H1 (cell line): ENCODE data around the gene RNF166. TPM values are rescaled to one million over a fixed set of nuclear protein-coding genes. Genes with fewer than 3 reads are reported as not detected.

Source experiments
- CTCF ChIA-PET: fragments of 300-600 bp; sonication (Branson Sonifier 250); formaldehyde crosslinking; loops from one replicate; lab custom pipeline; 2021; ENCODE audit not compliant: partially characterized antibody; lab: Charles Lee
- POLR2A ChIA-PET: fragments of 300-600 bp; sonication (Branson Sonifier 250); formaldehyde crosslinking; loops from one replicate; lab custom pipeline; 2021; ENCODE audit warnings: inconsistent platforms; ENCODE audit not compliant: partially characterized antibody; lab: Charles Lee
- DNase-seq, 2 experiments: peaks; one replicate each; pipeline versions ENCODE4 v3.0.0 to v3.0.0-alpha.2; 2010 to 2022; ENCODE audit warnings: low spot score in 2 of 2, low read depth in 1 of 2, mixed read lengths in 1 of 2
- FAIRE-seq: peaks from 2 replicates; lab custom pipeline; 2011; peaks lifted over from hg19 to GRCh38; lab: Jason Lieb, UNC
- H2AFZ ChIP-seq: 2 replicates; pipeline ENCODE4 v1.8.1; 2012; ENCODE audit warnings: low read length, inconsistent platforms
- H2AK5ac ChIP-seq: 2 replicates; pipeline ENCODE4 v1.6.1; 2013; ENCODE audit warnings: low read depth, low read length
- H2BK120ac ChIP-seq: replicated peaks from 2 replicates; pipeline ENCODE3; 2013; ENCODE audit warnings: low read depth, low read length, inconsistent platforms
- H2BK12ac ChIP-seq: 2 replicates; pipeline ENCODE4 v1.6.1; 2013; ENCODE audit warnings: low read depth, low read length
- H2BK15ac ChIP-seq: 2 replicates; pipeline ENCODE4 v1.6.1; 2013; ENCODE audit warnings: low read length
- H2BK20ac ChIP-seq: 2 replicates; pipeline ENCODE4 v1.6.1; 2013; ENCODE audit warnings: low read length
- H2BK5ac ChIP-seq: 2 replicates; pipeline ENCODE4 v1.6.1; 2013; ENCODE audit warnings: low read depth, low read length
- H3K14ac ChIP-seq: 2 replicates; pipeline ENCODE4 v1.6.1; 2013; ENCODE audit warnings: inconsistent platforms; ENCODE audit not compliant: insufficient read length
- H3K18ac ChIP-seq: 2 replicates; pipeline ENCODE4 v1.6.1; 2013; ENCODE audit warnings: low read length; ENCODE audit errors: extremely low read depth
- H3K23ac ChIP-seq: 2 replicates; pipeline ENCODE4 v1.6.1; 2013; ENCODE audit warnings: inconsistent platforms; ENCODE audit not compliant: insufficient read length
- H3K23me2 ChIP-seq: 2 replicates; pipeline ENCODE4 v1.6.1; 2013; ENCODE audit warnings: low read depth, low read length
- H3K27ac ChIP-seq: 2 replicates; pipeline ENCODE4 v1.6.1; 2011; ENCODE audit warnings: low read depth, low read length, inconsistent platforms
- H3K27me3 ChIP-seq, 4 experiments: replicated peaks in 1 of 4; 1 replicate in 1 of 4; 2 replicates in 3 of 4; pipeline versions ENCODE4 v1.6.1 to v1.8.1; 2011 to 2013; ENCODE audit warnings: low read length in 3 of 4, mild to moderate bottlenecking in 3 of 4, inconsistent platforms in 2 of 4, mixed read lengths in 2 of 4, moderate library complexity in 1 of 4; ENCODE audit not compliant: control insufficient read depth in 3 of 4, insufficient read depth in 3 of 4; ENCODE audit errors: extremely low read depth in 1 of 4
- H3K36me3 ChIP-seq, 4 experiments: 2 replicates each; pipeline versions ENCODE4 v1.6.1 to v1.8.1; 2011 to 2013; ENCODE audit warnings: mild to moderate bottlenecking in 4 of 4, low read length in 3 of 4, moderate library complexity in 2 of 4, control low read depth in 1 of 4, inconsistent platforms in 1 of 4; ENCODE audit not compliant: insufficient read depth in 4 of 4, control insufficient read depth in 2 of 4
- H3K4ac ChIP-seq: replicated peaks from 2 replicates; pipeline ENCODE3; 2013; ENCODE audit warnings: low read length, low read depth, mixed read lengths, inconsistent platforms; ENCODE audit not compliant: insufficient read length
- H3K4me1 ChIP-seq, 4 experiments: replicated peaks in 1 of 4; 1 replicate in 1 of 4; 2 replicates in 3 of 4; pipeline versions ENCODE4 v1.6.1 to v1.8.1; 2011 to 2013; ENCODE audit warnings: low read length in 3 of 4, inconsistent platforms in 2 of 4, mixed read lengths in 1 of 4; ENCODE audit not compliant: insufficient read depth in 4 of 4, control insufficient read depth in 3 of 4
- H3K4me2 ChIP-seq, 2 experiments: 2 replicates each; pipeline versions ENCODE4 v1.6.1 to v1.8.1; 2011 to 2013; ENCODE audit warnings: low read depth in 2 of 2, low read length in 2 of 2, control low read depth in 1 of 2, inconsistent platforms in 1 of 2, mild to moderate bottlenecking in 1 of 2; ENCODE audit not compliant: insufficient read depth in 1 of 2
- H3K4me3 ChIP-seq, 4 experiments: fragments of 200-600, 300-600 bp in 1 of 4; sonication (generic), shearing (Covaris generic), sonication (Bioruptor Twin) in 1 of 4; 2 replicates each; pipeline versions ENCODE4 v1.5.1 to v1.8.1; 2011 to 2016; ENCODE audit warnings: low read length in 4 of 4, low read depth in 3 of 4, control low read depth in 2 of 4, inconsistent platforms in 2 of 4, mild to moderate bottlenecking in 2 of 4, mixed read lengths in 1 of 4, moderate library complexity in 1 of 4; ENCODE audit not compliant: insufficient read depth in 2 of 4; ENCODE audit errors: extremely low read depth in 1 of 4
- H3K56ac ChIP-seq: replicated peaks from 2 replicates; pipeline ENCODE3; 2013; ENCODE audit warnings: low read depth, mild to moderate bottlenecking, mixed read lengths, low read length, inconsistent platforms; ENCODE audit not compliant: insufficient read length
- H3K79me1 ChIP-seq: 2 replicates; pipeline ENCODE4 v1.6.1; 2013; ENCODE audit warnings: low read depth, low read length, control low read depth
- H3K79me2 ChIP-seq, 2 experiments: 2 replicates each; pipeline versions ENCODE4 v1.6.1 to v1.8.1; 2012 to 2013; ENCODE audit warnings: low read length in 2 of 2, mild to moderate bottlenecking in 2 of 2, inconsistent platforms in 1 of 2; ENCODE audit not compliant: insufficient read depth in 2 of 2, control insufficient read depth in 1 of 2
- H3K9ac ChIP-seq, 4 experiments: replicated peaks in 1 of 4; 1 replicate in 1 of 4; 2 replicates in 3 of 4; pipeline versions ENCODE4 v1.6.1 to v1.8.1; 2011 to 2013; ENCODE audit warnings: low read depth in 3 of 4, low read length in 3 of 4, control low read depth in 2 of 4, mild to moderate bottlenecking in 2 of 4, moderate library complexity in 2 of 4, inconsistent platforms in 1 of 4; ENCODE audit errors: extremely low read depth in 1 of 4
- H3K9me3 ChIP-seq, 2 experiments: 2 replicates each; pipeline versions ENCODE4 v1.6.1 to v1.8.1; 2012 to 2013; ENCODE audit warnings: mild to moderate bottlenecking in 2 of 2, moderate library complexity in 2 of 2, control low read depth in 1 of 2, inconsistent platforms in 1 of 2, low read depth in 1 of 2, low read length in 1 of 2, mixed read lengths in 1 of 2; ENCODE audit not compliant: insufficient read depth in 2 of 2
- H4K20me1 ChIP-seq, 2 experiments: replicated peaks in 1 of 2; 2 replicates each; pipeline versions ENCODE3 to v1.8.1; 2011 to 2013; ENCODE audit warnings: inconsistent platforms in 2 of 2, low read length in 2 of 2, mild to moderate bottlenecking in 1 of 2; ENCODE audit not compliant: insufficient read depth in 2 of 2, control insufficient read depth in 1 of 2
- H4K5ac ChIP-seq: 2 replicates; pipeline ENCODE4 v1.6.1; 2013; ENCODE audit warnings: low read length, low read depth, mixed read lengths, inconsistent platforms; ENCODE audit not compliant: insufficient read length
- H4K8ac ChIP-seq: 2 replicates; pipeline ENCODE4 v1.8.0; 2013; ENCODE audit warnings: mild to moderate bottlenecking, moderate library complexity, low read length, inconsistent platforms; ENCODE audit not compliant: insufficient read depth; ENCODE audit errors: extremely low read depth
- H4K91ac ChIP-seq: replicated peaks from 2 replicates; pipeline ENCODE3; 2013; ENCODE audit warnings: low read length, mixed read lengths, inconsistent platforms; ENCODE audit not compliant: insufficient read length
- TAF1 ChIP-seq: IDR thresholded peaks from 2 replicates; pipeline ENCODE4 v1.6.1; 2011; ENCODE audit warnings: mild to moderate bottlenecking, low read depth, low read length
- WGBS, 2 experiments: shearing (Covaris generic) in 1 of 2; methylation state at CpG; one replicate each; pipeline versions ENCODE4 v1.1.6 to v1.1.7; 2013 to 2015; ENCODE audit warnings: low lambda C conversion rate in 2 of 2, mixed read lengths in 2 of 2, inconsistent platforms in 1 of 2, low coverage in 1 of 2, missing lambda C conversion rate in 1 of 2; ENCODE audit not compliant: insufficient replicate concordance in 2 of 2, insufficient coverage in 1 of 2, insufficient read length in 1 of 2; ENCODE audit errors: extremely low coverage in 1 of 2, missing lambda C conversion rate in 1 of 2; 5-methylcytosine and 5-hydroxymethylcytosine counted together
- polyA plus RNA-seq, 7 experiments: library from polyadenylated mRNA; depleted of rRNA in 3 of 7; stranded (reverse) in 5 of 7; unstranded in 2 of 7; fragments of >200 nt in 5 of 7; fragments of 200-250 nt in 2 of 7; gene quantifications; 1 replicate in 5 of 7; 2 replicates in 1 of 7; 4 replicates in 1 of 7; pipeline versions ENCODE4 v1.2.1 to v1.2.3, GENCODE V29; 2011 to 2013; ENCODE audit warnings: missing spikeins in 2 of 7, mixed read lengths in 2 of 7
- total RNA-seq: library from RNA; stranded (reverse); fragmentation: NEBNext Ultra II Directional; extraction: Animal tissue kit (Norgen Biotek cat#: 25700); gene quantifications from 2 replicates; pipeline ENCODE4 v1.2.1, GENCODE V29; 2021

The RNF166 gene
- total and polyA plus RNA-seq, 2 of the 8 experiments (the other 6 are each of a cell fraction or from before 2014, with no cell fraction given), result 29.8 to 31.2 TPM

- H3K9ac ChIP-seq, result no peak overlapping the region; a peak in 1 of 7 replicates
- POLR2A ChIA-PET, result interaction anchor here (0.7 to 4.9 kb wide), 10 partner anchors 10 to 79 kb away, joined by 3 to 35 read pairs (median 4); partner anchors contain the start of genes IL17C, MVD and ZC3H18
- H3K4me1 ChIP-seq, result peaks cover 0 to 11% (median 7%) of the 10 kb centered on the region in 4 experiments; a peak in 5 of 7 replicates
- no peaks in the 10 kb centered on the region for H3K9me3 ChIP-seq
- DNase-seq (no peak), FAIRE-seq (no peak)
- no peak overlapping the region for H2BK12ac ChIP-seq
- peak overlapping the region; percentile 69 to 95 (median 78); a peak in 7 of 8 replicates for H3K4me3 ChIP-seq
- peaks cover 10% of the 10 kb centered on the region; the same call in 1 of the 2 replicates for H3K23me2 ChIP-seq
- H2AFZ ChIP-seq, result no peak overlapping the region
- no peak overlapping the region for H2BK5ac ChIP-seq
- H3K79me2 ChIP-seq, result no peaks in the 10 kb centered on the region; a peak in 1 of 4 replicates
- peaks cover 8% of the 10 kb centered on the region for H3K79me1 ChIP-seq
- H3K27me3 ChIP-seq, result no peaks in the 10 kb centered on the region
- H4K8ac ChIP-seq, result no peak overlapping the region; the same call in none of the 2 replicates
- H3K56ac ChIP-seq, result no peak overlapping the region
- no peak for TF ChIP-seq TAF1
- WGBS, 2 experiments, result 83% methylated on average over 18 of the region's 20 CpGs; no CpG with 5 or more reads in 1 of the 2 experiments
- H3K27ac ChIP-seq, result no peak overlapping the region
- peaks cover 2 to 13% of the 10 kb centered on the region in 2 experiments for H4K20me1 ChIP-seq
- H3K14ac ChIP-seq, result no peak overlapping the region
- H4K5ac ChIP-seq, result no peak overlapping the region
- CTCF ChIA-PET, result interaction anchor here (0.6 to 2.5 kb wide), 7 partner anchors 10 to 50 kb away, joined by 3 to 13 read pairs (median 3); no protein-coding TSS in a partner anchor
- H3K23ac ChIP-seq, result no peak overlapping the region
- no peak overlapping the region for H3K4ac ChIP-seq
- peak overlapping the region; percentile 80 to 92 for H3K4me2 ChIP-seq
- peak overlapping the region; percentile 13 for H4K91ac ChIP-seq
- no peak overlapping the region for H2BK20ac ChIP-seq
- no peak overlapping the region for H2AK5ac ChIP-seq
- H3K36me3 ChIP-seq, result peaks cover 0 to 7% (median 0%) of the 10 kb centered on the region in 4 experiments; a peak in 3 of 8 replicates
- H2BK15ac ChIP-seq, result no peak overlapping the region
- no peak overlapping the region for H2BK120ac ChIP-seq
- H3K18ac ChIP-seq, result no peak overlapping the region
These were observed 56.8 kb downstream of the RNF166 start for GRCh38 chr16:88649195-88649923.
